Right lobe of liver (tissue), 4 donors: ENCODE results near the gene OR2AG1.

ENCODE experiments used
- CTCF ChIP-seq, 4 donors: fragments of 200-600 bp in 3 of 4; fragments of 450-650 bp in 1 of 4; IDR thresholded peaks; one replicate each; pipeline versions ENCODE4 v1.5.1 to v1.8.0; 2016 to 2022; ENCODE audit warnings: antibody characterized with exemption in 4 of 4, mild to moderate bottlenecking in 2 of 4
- POLR2A ChIP-seq: fragments of 450-650 bp; IDR thresholded peaks from one replicate; pipeline ENCODE4 v1.6.1; 2017; ENCODE audit warnings: antibody characterized with exemption, mild to moderate bottlenecking
- donor health status: DM: no; HTN: no; CAD: no.
- donor health status: DM: no; HTN: no; CAD: no.
- donor health status: DM: no; HTN: yes; CAD: no.

DNA sequence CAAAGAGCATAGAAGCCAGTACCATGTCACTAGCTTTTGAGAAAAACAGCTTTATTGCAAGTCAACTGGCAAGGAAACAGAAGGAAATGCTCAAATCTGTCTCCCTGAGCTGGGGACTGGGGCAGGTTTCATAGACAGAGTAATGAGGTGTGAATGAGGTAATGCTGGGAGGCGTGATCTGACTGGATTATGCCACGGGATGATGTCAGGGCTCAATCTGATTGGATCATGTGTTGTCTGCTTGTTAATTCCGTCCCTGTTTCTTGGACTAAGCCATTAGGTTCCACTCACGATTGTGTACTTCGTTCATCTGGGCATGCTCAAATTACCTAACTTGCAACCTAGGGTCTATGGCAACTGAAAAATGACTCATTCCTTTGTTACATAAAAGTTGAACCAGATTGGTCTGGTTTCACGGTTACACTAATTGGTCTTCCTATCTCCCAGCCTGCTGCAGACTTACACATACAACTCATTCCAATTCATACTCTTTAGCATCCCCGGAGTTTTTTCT is 42.5 kb downstream of the OR2AG1 start:
- TF ChIP-seq CTCF (IDR thresholded peaks at IDR 0.05) (no peak), POLR2A (no peak)
